HG02884 (cell line): ENCODE data around the gene RIPOR2.
"Not testable (repeated sequence)": the region's sequence is repeated elsewhere in the genome, so short reads cannot be mapped to it uniquely, and the experiment has no call there.

Experiments
- ATAC-seq: cut with Tn5 transposase; IDR thresholded peaks from one replicate; pipeline ENCODE4 v1.9.1; 2021; ENCODE audit warnings: mild to moderate bottlenecking, moderate library complexity; ENCODE audit not compliant: unreplicated experiment

RIPOR2 gene

DNA sequence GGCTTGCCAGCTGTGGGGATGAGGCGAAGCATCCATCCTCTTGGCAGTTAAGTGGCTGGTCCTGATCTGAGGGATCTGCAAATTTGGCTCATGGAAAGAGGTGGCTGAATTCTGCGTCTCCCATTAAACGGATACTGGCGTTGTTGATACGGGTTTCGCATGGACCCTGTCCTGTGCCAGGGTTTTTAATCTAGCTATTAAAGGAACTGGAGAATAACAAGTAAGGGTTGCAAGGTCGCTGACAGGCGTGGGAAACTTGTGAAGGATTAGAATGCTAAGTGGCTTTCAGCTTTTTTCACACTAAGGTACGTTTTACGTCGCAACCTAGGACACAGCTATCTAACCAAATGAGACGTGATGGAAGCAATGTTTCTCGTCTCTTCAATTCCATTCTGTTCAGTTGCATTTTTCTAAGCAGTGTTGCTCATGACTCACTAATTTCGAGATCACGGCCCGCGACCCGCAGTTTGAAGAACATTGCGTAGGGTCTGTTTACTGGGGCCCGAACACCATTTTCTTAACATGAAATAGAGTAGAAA lies 160.2 kb downstream of the RIPOR2 start:
- peak; percentile 4 for ATAC-seq

DNA sequence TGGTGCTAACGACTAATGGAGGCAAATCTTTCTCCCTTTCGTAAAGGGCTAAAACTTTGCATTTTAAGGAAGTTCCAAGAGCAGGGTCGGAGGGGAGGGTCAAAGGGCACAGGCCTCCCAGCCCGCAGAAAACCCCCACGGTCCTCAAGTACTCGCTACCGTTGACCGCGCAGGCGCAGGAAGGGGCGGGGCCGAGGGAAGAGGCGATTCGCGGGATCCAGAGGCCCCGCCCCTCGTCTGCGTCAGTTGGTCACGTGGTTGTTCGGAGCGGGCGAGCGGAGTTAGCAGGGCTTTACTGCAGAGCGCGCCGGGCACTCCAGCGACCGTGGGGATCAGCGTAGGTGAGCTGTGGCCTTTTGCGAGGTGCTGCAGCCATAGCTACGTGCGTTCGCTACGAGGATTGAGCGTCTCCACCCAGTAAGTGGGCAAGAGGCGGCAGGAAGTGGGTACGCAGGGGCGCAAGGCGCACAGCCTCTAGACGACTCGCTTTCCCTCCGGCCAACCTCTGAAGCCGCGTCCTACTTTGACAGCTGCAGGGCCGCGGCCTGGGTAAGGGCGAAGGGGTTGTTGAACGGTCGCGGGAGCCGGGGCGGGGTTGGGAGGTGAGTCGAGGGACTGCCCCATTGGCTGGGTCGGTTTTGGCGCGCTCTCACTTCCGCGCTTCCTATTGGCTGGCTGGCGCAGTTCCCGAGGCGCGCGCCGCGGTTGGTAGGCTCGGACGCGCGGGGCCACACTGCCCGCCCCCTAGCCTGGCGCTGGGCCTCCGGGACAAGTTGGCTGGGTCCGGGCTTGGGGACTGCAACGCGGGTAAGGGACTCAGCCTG lies 160.9 kb downstream of the RIPOR2 start, which contains the start of gene GMNN:
GMNN (plus strand) TSS at position 242 of the 824 bp plus-strand sequence. CDS start 2,310 bp downstream, outside the sequence.
- ATAC-seq, result peak; percentile 88

GRCh38 chr6:24768361-24768760 lies 167.4 kb downstream of the RIPOR2 start:
- no peak for ATAC-seq

- peak; percentile 52 for ATAC-seq
These were observed 168.9 kb downstream of the RIPOR2 start for GRCh38 chr6:24766680-24767462.

DNA sequence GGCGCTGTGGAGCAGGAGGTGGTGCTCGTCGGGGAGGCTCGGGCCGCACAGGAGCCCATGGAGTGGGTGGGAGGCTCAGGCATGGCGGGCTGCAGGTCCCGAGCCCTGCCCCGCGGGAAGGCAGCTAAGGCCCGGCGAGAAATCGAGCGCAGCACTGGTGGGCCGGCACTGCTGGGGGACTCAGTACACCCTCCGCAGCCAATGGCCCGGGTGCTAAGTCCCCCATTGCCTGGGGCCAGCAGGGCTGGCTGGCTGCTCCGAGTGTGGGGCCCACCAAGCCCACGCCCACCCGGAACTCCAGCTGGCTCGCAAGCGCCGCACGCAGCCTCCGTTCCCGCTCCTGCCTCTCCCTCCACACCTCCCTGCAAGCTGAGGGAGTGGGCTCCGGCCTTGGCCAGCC lies 169.8 kb downstream of the RIPOR2 start:
- ATAC-seq, result not testable (repeated sequence)

GRCh38 chr6:24764833-24765828 lies 170.6 kb downstream of the RIPOR2 start:
- ATAC-seq, result not testable (repeated sequence)

DNA sequence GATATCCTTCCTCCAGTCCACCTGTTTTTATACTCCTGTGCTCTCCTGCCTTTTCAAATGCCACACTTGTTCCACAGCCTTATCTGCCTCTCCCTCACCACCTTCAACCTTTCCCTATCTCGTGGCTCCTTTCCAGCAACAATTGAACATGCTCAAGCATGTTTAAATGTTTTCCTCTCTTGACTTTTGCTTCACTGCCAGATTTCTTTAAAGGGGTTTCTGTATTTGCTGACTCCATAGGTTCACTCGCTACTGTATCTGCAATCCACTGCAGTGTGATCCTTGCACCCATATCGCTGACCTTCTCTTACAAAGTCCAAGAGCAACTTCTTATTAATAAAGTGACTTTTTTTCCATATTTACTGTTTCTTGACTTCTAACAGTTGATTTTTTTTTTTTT lies 172.2 kb downstream of the RIPOR2 start:
- ATAC-seq, result no peak

DNA sequence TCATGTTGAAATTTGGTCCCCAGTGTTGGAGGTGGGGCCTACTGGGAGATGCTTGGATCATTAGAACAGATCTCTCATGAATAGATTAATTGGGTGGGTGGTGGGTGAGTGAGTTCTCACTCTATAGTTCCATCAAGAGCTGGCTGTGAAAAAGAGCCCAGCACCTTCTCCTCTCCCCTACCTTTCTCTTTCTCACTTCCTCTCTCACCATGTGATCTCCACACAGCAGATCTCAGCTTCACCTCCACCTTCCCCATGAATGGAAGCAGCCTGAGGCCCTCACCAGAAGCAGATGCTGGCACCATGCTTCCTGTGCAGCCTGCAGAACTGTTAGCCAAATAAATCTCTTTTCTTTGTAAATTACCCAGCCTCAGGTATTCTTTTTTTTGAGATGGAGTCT lies 173.9 kb downstream of the RIPOR2 start:
- ATAC-seq, result no peak

DNA sequence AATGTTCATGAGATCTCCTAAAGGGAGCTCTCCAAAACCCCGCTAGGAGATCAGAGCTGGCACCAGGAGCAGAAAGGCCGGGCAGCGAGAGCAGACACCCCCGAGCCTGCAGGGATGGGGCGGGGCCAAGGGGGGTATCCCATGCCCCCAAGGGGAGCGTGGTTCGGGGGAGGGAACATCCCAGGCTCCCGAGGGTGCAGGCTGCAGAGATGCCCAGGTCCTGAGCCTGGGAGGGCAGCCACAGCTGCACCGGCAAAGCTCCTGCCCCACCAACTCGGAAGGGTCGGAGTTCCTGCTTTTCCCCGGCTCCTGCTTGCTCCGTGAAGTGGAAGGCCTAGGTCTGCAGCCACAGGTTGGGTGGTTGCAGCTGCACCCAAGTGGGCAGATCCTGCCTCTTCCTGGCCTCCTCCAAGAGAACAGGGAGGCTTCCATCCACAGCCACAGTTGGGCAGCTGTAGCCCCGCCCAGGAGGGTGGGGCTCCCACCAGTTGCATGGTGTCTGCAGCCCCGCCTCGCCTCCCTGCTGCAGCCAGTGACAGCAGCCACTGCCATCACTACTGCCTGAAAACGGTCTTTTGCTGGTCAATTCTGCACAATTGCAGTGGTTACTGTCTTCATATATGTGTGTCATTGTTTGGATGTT lies 174.4 kb downstream of the RIPOR2 start:
- no peak for ATAC-seq

GRCh38 chr6:24760210-24760609 lies 175.6 kb downstream of the RIPOR2 start:
- no peak for ATAC-seq

DNA sequence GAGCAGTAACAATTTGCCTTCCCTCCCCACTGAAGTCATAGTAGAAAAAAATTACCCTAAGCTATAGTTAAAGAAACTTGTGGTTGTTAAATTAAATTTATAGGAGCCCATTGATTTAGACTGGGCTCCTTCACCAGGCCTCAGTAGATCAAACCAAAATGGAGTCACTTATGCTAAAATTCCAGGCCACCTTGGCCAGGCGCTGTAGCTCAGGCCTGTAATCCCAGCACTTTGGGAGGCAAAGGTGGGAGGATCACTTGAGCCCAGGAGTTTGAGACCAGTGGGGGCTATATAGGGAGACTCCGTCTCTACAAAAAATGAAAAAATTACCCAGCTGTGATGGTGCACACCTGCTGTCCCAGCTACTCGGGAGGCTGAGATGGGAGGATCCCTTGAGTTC lies 176.0 kb downstream of the RIPOR2 start:
- no peak for ATAC-seq

DNA sequence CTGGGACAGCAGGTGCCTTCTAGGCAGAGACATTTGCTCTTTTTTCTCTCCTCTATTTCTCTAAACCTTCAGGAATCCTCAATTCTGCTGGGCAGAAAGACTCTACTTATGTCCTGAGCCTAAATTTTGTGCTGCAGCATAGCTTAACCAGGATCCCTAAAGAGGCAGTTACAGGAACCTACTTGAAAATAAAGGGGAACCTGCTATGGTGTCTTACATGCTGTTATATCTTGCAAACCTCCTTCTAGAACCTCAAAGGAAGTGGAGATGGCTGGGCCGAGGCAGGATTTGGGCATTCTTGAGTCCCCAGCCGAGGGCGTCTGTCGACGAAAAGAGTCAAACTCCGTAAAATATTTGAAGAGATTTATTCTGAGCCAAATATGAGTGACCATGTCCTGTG lies 178.1 kb downstream of the RIPOR2 start:
- ATAC-seq, result no peak

DNA sequence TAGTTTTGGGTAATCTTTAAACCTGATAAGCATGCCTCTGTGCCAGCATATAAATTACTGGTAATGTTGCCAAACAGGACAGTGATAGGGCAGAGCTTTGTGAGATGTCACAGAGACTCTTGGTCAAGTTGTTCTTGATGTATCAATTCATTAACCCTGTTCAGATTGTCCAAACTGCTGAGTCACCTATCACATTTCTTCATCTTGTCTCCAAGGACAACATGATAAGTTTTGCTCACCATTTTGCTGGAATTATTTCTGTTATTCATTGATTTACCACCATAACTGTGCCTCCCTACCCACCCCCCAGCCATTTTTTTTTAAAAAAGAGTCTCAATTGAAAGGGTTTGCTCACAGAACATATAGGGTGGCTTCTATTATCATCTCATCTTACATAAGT lies 180.5 kb downstream of the RIPOR2 start:
- no peak for ATAC-seq

GRCh38 chr6:24754378-24754777 lies 181.4 kb downstream of the RIPOR2 start:
- ATAC-seq, result not testable (repeated sequence)
